NCI-H2227 (cell line): ENCODE data around the gene ENO1.
"Not testable (repeated sequence)": the region's sequence is repeated elsewhere in the genome, so short reads cannot be mapped to it uniquely, and the experiment has no call there.

Experiments used
- DNase-seq: peaks from one replicate; lab custom pipeline; 2025; ENCODE audit not compliant: unreplicated experiment; lab: John Stamatoyannopoulos, UW

ENO1 gene

GRCh38 chr1:8897505-8897904, 19.0 kb upstream of the ENO1 start:
- not testable (repeated sequence) for DNase-seq

- peak; percentile 82 for DNase-seq
These were observed 18.3 kb upstream of the ENO1 start for GRCh38 chr1:8896775-8897174.

- no peak for DNase-seq
These were observed 13.5 kb upstream of the ENO1 start for GRCh38 chr1:8892026-8892425.

GRCh38 chr1:8891401-8891800, 12.9 kb upstream of the ENO1 start:
- DNase-seq: no peak

GRCh38 chr1:8889925-8890785, 11.7 kb upstream of the ENO1 start:
- DNase-seq: no peak

GRCh38 chr1:8889103-8889846, 10.8 kb upstream of the ENO1 start:
- DNase-seq: no peak

GRCh38 chr1:8886589-8886988, 8.1 kb upstream of the ENO1 start:
- no peak for DNase-seq

- not testable (repeated sequence) for DNase-seq
These were observed 7.6 kb upstream of the ENO1 start for GRCh38 chr1:8886031-8886524.

GRCh38 chr1:8884105-8884504, 5.6 kb upstream of the ENO1 start:
- not testable (repeated sequence) for DNase-seq

GRCh38 chr1:8883491-8883890, 5.0 kb upstream of the ENO1 start:
- no peak for DNase-seq

GRCh38 chr1:8879922-8880676, 1.6 kb upstream of the ENO1 start:
- no peak for DNase-seq

- no peak for DNase-seq
These were observed 1.0 kb upstream of the ENO1 start for GRCh38 chr1:8879464-8879921.

GRCh38 chr1:8878698-8879463, 395 bp upstream of the ENO1 start:
- DNase-seq: peak; percentile 98

GRCh38 chr1:8876087-8876486, 2.4 kb downstream of the ENO1 start:
- DNase-seq: no peak

GRCh38 chr1:8875216-8875861, 3.1 kb downstream of the ENO1 start:
- no peak for DNase-seq

GRCh38 chr1:8874230-8875201, 4.0 kb downstream of the ENO1 start:
- DNase-seq: no peak

- DNase-seq: peak; percentile 20
These were observed 4.8 kb downstream of the ENO1 start for GRCh38 chr1:8873506-8874229.

GRCh38 chr1:8873001-8873400, 5.5 kb downstream of the ENO1 start:
- no peak for DNase-seq
